Activated T-cell treated with anti-CD3 and anti-CD28 coated beads, Interleukin-2, amount 50 U/mL, for 4 hours (primary cell): Measurements from ENCODE around the gene VPS37D. TPM values are rescaled to one million over a fixed set of nuclear protein-coding genes. Genes with fewer than 3 reads are reported as not detected.
"Not testable (repeated sequence)": the region's sequence is repeated elsewhere in the genome, so short reads cannot be mapped to it uniquely, and the experiment has no call there.

Source experiments
- ATAC-seq, 2 donors: fragments of 200-7000 bp; cut with Tn5 transposase; one replicate each; pipeline ENCODE4 v1.10.0; 2021
- DNase-seq: peaks from one replicate; pipeline ENCODE4 v3.0.0-alpha.2; 2020
- H3K27me3 Mint-ChIP-seq: one replicate; pipeline ENCODE4 v1.8.0; 2021; ENCODE audit warnings: low read depth, mixed read lengths
- H3K36me3 Mint-ChIP-seq: one replicate; pipeline ENCODE4 v1.8.0; 2022; ENCODE audit warnings: mixed read lengths; ENCODE audit not compliant: insufficient read depth
- H3K4me1 Mint-ChIP-seq: one replicate; pipeline ENCODE4 v1.8.0; 2021; ENCODE audit warnings: low read depth, mixed read lengths
- H3K4me3 Mint-ChIP-seq: one replicate; pipeline ENCODE4 v1.8.0; 2021; ENCODE audit warnings: mild to moderate bottlenecking, moderate library complexity, mixed read lengths
- H3K9me3 Mint-ChIP-seq: one replicate; pipeline ENCODE4 v1.8.0; 2021; ENCODE audit warnings: mixed read lengths
- total RNA-seq, 3 donors: library from RNA; stranded (reverse); gene quantifications; one replicate each; pipeline ENCODE4 v1.2.1, GENCODE V29; 2021

Gene VPS37D
- total RNA-seq: under 1 TPM in 2 of 3 donors, not detected in 1; 0.16 to 0.25 TPM

DNA sequence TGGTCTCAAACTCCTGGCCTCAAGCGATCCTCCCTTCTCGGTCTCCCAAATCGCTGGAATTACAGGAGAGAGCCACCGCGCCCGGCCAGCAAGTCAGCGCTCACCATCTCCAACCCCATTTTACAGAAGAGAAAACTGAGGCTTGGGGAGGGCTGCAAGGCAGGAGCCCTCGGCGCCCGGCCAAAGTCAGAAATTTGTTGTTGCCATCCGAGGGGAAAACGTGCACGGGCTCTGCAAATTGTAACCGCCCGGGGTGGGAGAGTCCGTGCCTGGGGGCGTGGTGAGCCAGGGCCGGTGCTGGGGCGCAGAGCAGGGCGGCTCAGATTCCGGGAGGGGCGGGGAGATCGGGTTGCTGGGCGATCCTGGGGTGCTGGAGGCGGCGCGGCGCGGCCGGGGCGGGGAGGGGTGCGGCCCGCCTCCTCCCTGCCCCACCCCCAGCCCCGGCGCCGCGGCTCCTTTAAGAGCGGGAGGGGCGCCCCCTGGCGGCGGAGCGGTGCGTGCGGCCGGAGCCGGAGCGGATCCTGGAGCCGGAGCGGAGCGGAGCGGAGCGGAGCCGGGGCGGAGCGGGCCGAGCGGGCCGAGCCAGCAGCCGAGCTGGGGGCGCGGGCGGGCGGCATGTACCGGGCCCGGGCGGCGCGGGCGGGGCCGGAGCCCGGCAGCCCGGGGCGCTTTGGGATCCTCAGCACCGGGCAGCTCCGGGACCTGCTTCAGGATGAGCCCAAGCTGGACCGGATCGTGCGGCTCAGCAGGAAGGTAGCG is at the start of gene VPS37D:
VPS37D (plus strand) TSS at position 488 of the 759 bp plus-strand sequence; CDS start at position 616, 128 bp downstream.
- peak; percentile 93 to 96 for ATAC-seq
- Mint-ChIP-seq H3K27me3 (peaks cover 39% of the 10 kb centered on the region), H3K36me3 (no peaks in the 10 kb centered on the region)

GRCh38 chr7:73618538-73618937 is 49.1 kb upstream of the VPS37D start:
- Mint-ChIP-seq H3K4me1 (peaks cover 5% of the 10 kb centered on the region), H3K9me3 (no peaks in the 10 kb centered on the region), H3K36me3 (no peaks in the 10 kb centered on the region), H3K4me3 (no peak overlapping the region), H3K27me3 (peaks cover 40% of the 10 kb centered on the region)
- DNase-seq (no peak), ATAC-seq (no peak)

More for the DNA sequence above, at the start of gene VPS37D:
- H3K4me1 Mint-ChIP-seq: peaks cover 4% of the 10 kb centered on the region
- peak within 1 kb of the TSS; percentile 65 for H3K4me3 Mint-ChIP-seq
- no peaks in the 10 kb centered on the region for H3K9me3 Mint-ChIP-seq
- peak; percentile 94 for DNase-seq

GRCh38 chr7:73619394-73619793 is 48.2 kb upstream of the VPS37D start:
- H3K4me1 Mint-ChIP-seq, DNase-seq, H3K9me3 Mint-ChIP-seq, H3K36me3 Mint-ChIP-seq, ATAC-seq, H3K4me3 Mint-ChIP-seq: not testable (repeated sequence)
- H3K27me3 Mint-ChIP-seq: peaks cover 35% of the 10 kb centered on the region

DNA sequence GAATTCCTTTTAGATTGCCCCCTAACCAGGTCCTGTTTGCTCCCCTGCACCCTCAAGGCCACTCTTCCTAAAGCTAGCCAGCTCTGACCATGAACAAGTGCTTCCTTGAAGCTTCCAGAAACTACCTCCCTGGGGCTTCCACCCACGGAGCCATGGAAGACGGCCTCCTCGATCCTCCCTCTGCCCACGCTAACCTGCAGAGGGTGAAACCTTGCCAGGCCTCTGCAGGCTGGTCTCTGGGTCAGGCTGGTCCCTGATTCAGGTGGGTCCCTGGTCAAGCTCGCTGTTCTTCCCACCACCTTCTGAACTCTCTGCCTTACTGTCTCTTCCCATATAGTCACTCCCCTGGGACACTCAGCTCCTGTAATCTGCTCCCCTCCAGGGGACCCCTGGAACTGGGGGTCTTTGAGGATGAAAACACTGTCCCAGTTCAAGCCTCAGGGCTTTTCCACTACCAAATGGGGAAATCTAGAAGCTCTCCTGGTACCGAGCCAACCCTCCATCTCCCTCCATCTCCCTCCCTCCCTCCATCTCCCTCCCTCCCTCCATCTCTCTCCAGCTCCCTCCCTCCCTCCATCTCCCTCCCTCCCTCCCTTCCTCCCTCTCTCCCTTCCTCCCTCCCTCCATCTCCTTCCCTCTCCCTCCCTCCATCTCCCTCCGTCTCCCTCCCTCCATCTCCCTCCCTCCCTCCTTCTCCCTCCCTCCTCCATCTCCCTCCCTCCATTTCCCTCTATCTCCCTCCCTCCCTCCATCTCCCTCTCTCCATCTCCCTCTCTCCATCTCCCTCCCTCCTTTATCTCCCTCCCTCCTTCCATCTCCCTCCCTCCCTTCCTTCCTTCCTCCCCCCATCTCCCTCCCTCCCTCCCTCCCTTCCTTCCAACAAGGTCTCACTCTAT is 46.2 kb upstream of the VPS37D start:
- Mint-ChIP-seq H3K4me3 (no peak overlapping the region), H3K36me3 (no peaks in the 10 kb centered on the region), H3K27me3 (peaks cover 42% of the 10 kb centered on the region), H3K4me1 (peaks cover 5% of the 10 kb centered on the region), H3K9me3 (no peaks in the 10 kb centered on the region)
- DNase-seq: no peak
- no peak for ATAC-seq

- DNase-seq: no peak
- Mint-ChIP-seq H3K4me3 (no peak overlapping the region), H3K4me1 (peaks cover 5% of the 10 kb centered on the region), H3K9me3 (no peaks in the 10 kb centered on the region), H3K36me3 (no peaks in the 10 kb centered on the region), H3K27me3 (peaks cover 50% of the 10 kb centered on the region)
- ATAC-seq: no peak
Measured at GRCh38 chr7:73622527-73622908, 45.1 kb upstream of the VPS37D start.

DNA sequence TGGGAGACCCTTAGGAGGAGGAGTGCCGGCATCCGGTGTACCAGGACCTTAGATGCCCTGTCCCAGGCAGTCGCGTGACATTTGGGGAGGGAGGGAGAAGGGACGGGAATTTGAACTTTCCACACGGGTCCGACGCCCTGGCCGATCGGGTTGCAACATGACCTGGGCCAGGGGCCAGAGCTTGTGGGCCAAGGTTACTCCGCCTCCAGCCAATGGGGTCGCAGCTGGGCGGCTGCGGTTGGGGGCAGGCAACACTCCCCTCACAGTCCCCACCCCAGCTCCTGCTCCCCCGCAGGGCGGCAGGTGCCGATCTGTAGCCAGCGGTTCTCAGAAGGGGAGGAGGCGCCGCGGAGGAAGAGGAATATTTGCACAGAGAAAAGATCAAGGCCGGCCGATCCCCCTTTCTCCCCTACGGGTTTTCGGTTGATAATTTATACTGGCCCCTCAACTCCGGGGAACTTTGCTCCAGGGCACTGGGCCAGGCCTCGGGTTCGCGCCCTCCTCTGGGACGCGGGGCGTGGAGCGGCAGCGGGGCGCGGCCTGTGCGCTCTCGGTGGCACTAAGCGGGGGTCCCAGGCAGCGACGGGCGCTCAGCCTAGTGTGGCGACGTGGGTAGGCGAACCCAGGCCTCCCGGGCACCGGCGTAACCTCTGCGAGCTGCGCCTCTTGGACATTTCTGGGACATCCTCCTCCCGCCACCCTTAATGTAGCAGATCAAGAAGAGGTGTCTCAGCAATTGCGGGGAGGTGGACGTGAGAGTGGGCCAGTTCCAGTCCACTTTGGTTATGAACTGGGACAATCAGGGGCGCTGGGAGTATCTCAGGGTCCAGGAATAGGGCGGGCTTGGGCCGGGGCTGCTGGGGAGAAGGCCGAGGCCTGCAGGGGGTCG is 44.5 kb upstream of the VPS37D start:
- H3K4me3 Mint-ChIP-seq: peak overlapping the region; percentile 37
- no peak for DNase-seq
- H3K36me3 Mint-ChIP-seq: no peaks in the 10 kb centered on the region
- peaks cover 5% of the 10 kb centered on the region for H3K4me1 Mint-ChIP-seq
- peaks cover 57% of the 10 kb centered on the region for H3K27me3 Mint-ChIP-seq
- peak; percentile 13 to 33 for ATAC-seq
- no peaks in the 10 kb centered on the region for H3K9me3 Mint-ChIP-seq

- Mint-ChIP-seq H3K36me3 (no peaks in the 10 kb centered on the region), H3K9me3 (no peaks in the 10 kb centered on the region), H3K4me1 (peaks cover 5% of the 10 kb centered on the region), H3K4me3 (peak within 1 kb of the TSS; percentile 37), H3K27me3 (peaks cover 57% of the 10 kb centered on the region)
- DNase-seq (peak; percentile 43), ATAC-seq (peak; percentile 89)
Measured at GRCh38 chr7:73623798-73624668, 43.6 kb upstream of the VPS37D start, which contains the start of gene MLXIPL. TSS of gene MLXIPL (minus strand) at chr7:73624522. CDS start at chr7:73624492, 30 bp downstream.

DNA sequence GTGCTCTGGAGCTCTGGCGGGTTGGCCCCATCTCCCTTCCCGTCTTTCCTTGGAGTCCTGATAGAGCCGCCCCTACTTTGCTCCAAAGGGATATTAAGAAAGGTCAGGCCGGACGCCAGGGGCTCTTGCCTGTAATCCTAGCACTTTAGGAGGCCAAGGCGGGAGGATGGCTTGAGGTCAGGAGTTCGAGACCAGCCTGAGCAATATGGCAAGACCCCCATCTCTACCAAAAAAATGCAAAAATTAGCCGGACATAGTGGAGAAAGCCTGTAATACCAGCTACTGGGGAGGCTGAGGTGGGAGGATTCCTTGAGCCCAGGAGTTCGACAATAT is 43.0 kb upstream of the VPS37D start:
- peaks cover 5% of the 10 kb centered on the region for H3K4me1 Mint-ChIP-seq
- no peaks in the 10 kb centered on the region for H3K36me3 Mint-ChIP-seq
- no peaks in the 10 kb centered on the region for H3K9me3 Mint-ChIP-seq
- no peak for DNase-seq
- ATAC-seq: no peak
- H3K4me3 Mint-ChIP-seq: no peak overlapping the region
- peaks cover 60% of the 10 kb centered on the region for H3K27me3 Mint-ChIP-seq

- no peaks in the 10 kb centered on the region for H3K36me3 Mint-ChIP-seq
- no peak for ATAC-seq
- H3K9me3 Mint-ChIP-seq: no peaks in the 10 kb centered on the region
- peaks cover 5% of the 10 kb centered on the region for H3K4me1 Mint-ChIP-seq
- DNase-seq: no peak
- peaks cover 59% of the 10 kb centered on the region for H3K27me3 Mint-ChIP-seq
- H3K4me3 Mint-ChIP-seq: no peak overlapping the region
Measured at GRCh38 chr7:73625276-73625675, 42.4 kb upstream of the VPS37D start.

DNA sequence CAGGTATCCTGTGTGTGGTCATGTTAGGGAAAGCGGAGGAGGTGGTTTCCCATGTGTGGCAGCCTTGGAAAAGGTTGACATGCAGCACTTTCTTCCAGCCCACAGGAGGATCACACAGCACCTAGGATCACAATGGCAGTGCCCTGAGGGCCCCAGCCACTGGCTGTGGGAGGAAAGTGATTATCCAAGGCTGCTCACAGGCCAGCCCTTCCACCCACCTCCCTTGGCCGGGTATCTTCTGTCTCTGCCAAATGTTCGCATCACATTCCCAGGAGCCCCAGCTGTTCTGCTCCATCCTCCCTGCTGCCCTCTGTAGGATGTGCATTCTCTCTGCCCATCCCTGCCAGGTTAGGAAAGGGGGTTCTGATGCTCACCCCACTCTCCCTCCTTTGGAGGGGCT is 40.8 kb upstream of the VPS37D start:
- DNase-seq: no peak
- no peak overlapping the region for H3K4me3 Mint-ChIP-seq
- H3K9me3 Mint-ChIP-seq: no peaks in the 10 kb centered on the region
- no peaks in the 10 kb centered on the region for H3K36me3 Mint-ChIP-seq
- peaks cover 60% of the 10 kb centered on the region for H3K27me3 Mint-ChIP-seq
- ATAC-seq: no peak
- peaks cover 5% of the 10 kb centered on the region for H3K4me1 Mint-ChIP-seq

DNA sequence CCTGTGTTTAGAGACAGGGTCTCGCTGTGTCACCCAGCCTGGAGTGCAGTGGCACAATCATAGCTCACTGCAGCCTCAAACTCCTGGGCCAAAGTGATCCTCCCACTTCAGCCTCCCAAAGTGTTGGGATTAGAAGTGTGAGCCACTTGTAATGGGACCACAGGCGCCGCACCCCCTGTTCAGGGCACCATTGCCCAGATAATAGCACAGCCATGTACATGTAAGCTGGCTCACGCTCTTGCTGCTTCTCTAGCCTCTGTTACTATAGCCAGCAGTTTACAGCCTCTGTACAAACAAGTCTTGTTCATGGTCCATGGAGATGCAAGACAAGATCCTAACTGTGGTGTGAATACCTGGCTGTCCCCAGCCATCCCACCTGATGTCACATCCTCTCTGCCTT is 39.1 kb upstream of the VPS37D start:
- ATAC-seq (no peak), DNase-seq (no peak)
- H3K4me3 Mint-ChIP-seq: no peak overlapping the region
- H3K27me3 Mint-ChIP-seq: peaks cover 56% of the 10 kb centered on the region
- H3K36me3 Mint-ChIP-seq: no peaks in the 10 kb centered on the region
- H3K9me3 Mint-ChIP-seq: no peaks in the 10 kb centered on the region
- H3K4me1 Mint-ChIP-seq: peaks cover under 1% of the 10 kb centered on the region

- ATAC-seq (no peak), DNase-seq (no peak)
- no peaks in the 10 kb centered on the region for H3K36me3 Mint-ChIP-seq
Measured at GRCh38 chr7:73631558-73631957, 36.1 kb upstream of the VPS37D start.

GRCh38 chr7:73633323-73633722 is 34.3 kb upstream of the VPS37D start:
- Mint-ChIP-seq H3K36me3 (no peaks in the 10 kb centered on the region), H3K4me1 (no peaks in the 10 kb centered on the region), H3K27me3 (peaks cover 50% of the 10 kb centered on the region), H3K4me3 (no peak overlapping the region), H3K9me3 (no peaks in the 10 kb centered on the region)
- ATAC-seq: no peak
- DNase-seq: no peak

More at GRCh38 chr7:73631558-73631957, 36.1 kb upstream of the VPS37D start:
- Mint-ChIP-seq H3K9me3 (no peaks in the 10 kb centered on the region), H3K4me3 (no peak overlapping the region), H3K4me1 (no peaks in the 10 kb centered on the region), H3K27me3 (peaks cover 57% of the 10 kb centered on the region)
